Measurements from ENCODE around the gene FAM167B.

DNA sequence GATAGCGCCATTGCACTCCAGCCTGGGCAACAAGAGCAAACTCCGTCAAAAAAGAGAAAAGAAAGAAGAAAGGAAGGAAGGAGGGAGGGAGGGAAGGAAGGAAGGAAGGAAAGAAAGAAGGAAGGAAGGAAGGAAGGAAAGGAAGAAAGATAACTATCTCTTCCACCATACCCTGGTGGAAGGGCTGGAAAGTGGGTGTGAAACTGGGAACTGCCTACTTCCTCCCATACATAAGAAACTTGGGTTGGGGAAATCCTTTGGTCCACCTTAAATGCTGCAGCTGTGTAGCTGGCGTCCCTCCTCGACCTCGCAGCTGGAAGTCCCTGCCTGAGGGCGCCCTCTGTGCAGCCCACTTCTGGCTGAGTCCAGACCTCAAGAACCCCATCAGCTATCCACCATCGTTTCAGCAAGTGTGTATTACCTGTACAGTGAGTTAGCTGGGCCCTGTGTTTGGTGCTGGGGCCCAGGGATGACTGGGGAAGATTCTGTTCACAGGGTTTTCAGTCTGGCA, 4.6 kb upstream of the FAM167B start:
- no peak for TF ChIP-seq POLR2A (IDR thresholded peaks at IDR 0.05)
- TF ChIP-seq, protein P1, sequence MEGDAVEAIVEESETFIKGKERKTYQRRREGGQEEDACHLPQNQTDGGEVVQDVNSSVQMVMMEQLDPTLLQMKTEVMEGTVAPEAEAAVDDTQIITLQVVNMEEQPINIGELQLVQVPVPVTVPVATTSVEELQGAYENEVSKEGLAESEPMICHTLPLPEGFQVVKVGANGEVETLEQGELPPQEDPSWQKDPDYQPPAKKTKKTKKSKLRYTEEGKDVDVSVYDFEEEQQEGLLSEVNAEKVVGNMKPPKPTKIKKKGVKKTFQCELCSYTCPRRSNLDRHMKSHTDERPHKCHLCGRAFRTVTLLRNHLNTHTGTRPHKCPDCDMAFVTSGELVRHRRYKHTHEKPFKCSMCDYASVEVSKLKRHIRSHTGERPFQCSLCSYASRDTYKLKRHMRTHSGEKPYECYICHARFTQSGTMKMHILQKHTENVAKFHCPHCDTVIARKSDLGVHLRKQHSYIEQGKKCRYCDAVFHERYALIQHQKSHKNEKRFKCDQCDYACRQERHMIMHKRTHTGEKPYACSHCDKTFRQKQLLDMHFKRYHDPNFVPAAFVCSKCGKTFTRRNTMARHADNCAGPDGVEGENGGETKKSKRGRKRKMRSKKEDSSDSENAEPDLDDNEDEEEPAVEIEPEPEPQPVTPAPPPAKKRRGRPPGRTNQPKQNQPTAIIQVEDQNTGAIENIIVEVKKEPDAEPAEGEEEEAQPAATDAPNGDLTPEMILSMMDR (IDR thresholded peaks at IDR 0.05): no peak
- TF ChIP-seq POLR2AphosphoS5 (IDR thresholded peaks at IDR 0.05): no peak

Measured in breast epithelium (tissue), 3 donors.